Measurements from ENCODE around the gene RNF224. TPM values are rescaled to one million over a fixed set of nuclear protein-coding genes. Genes with fewer than 3 reads are reported as not detected.
A peak's percentile ranks its signal among the peaks of the same experiment; 100 is the strongest.

RNF224 gene
- total and polyA plus RNA-seq, 2 experiments from 2014 or later, result 0.63 TPM; not detected in 1

DNA sequence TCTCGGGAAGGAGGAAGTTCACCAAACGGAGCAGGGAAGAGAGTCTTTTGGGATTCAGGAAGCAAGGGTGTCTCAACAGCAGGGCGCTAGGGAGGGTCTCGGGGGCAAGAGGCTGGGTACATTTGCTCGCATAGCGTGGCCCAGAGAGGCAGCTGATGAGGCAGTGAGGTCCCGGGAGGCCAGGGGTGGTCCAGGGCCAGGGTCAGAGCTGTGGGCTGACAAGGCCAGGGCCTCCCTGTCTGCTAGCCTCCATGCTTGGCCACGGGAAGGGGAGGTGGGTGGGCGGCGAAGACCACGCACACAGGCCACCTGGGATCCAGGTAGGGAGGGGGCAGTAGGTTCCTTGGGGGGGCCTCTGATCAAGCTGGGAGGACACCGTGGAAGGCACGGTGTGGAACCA is 15.8 kb upstream of the RNF224 start:
- ATAC-seq (no peak), DNase-seq (ENCODE audit: low spot score) (no peak)
- Histone ChIP-seq H3K4me2 (no peak overlapping the region), H2AFZ (no peak overlapping the region), H3K79me2 (replicated peaks; ENCODE audit: insufficient read depth) (peaks cover 3% of the 10 kb centered on the region), H4K20me1 (replicated peaks; ENCODE audit: insufficient read depth) (peaks cover 3% of the 10 kb centered on the region; the same call in 1 of the 2 replicates), H3F3A (replicated peaks; ENCODE audit: low read depth) (peaks cover 4% of the 10 kb centered on the region; the same call in 1 of the 2 replicates), H3K27me3 (ENCODE audit: insufficient read depth) (no peaks in the 10 kb centered on the region), H3K4me3 (no peak overlapping the region), H3K9me2 (ENCODE audit: insufficient read depth) (no peaks in the 10 kb centered on the region), H3K36me3 (ENCODE audit: insufficient read depth) (no peaks in the 10 kb centered on the region), H3K27ac (ENCODE audit: low read depth) (no peak overlapping the region), H3K4me1 (ENCODE audit: insufficient read depth) (peaks cover 4% of the 10 kb centered on the region; the same call in 1 of the 2 replicates)
- Mint-ChIP-seq H3K27me3 (ENCODE audit: insufficient read depth, low read depth, poor library complexity) (peaks cover 5% of the 10 kb centered on the region), H3K4me3 (no peak overlapping the region), H3K36me3 (ENCODE audit: low read depth) (peaks cover 32% of the 10 kb centered on the region), H3K27ac (no peak overlapping the region), H3K4me1 (peaks cover 10% of the 10 kb centered on the region), H3K9me3 (no peaks in the 10 kb centered on the region; the same call in 2 of the 3 replicates)
- TF ChIP-seq EZH2 (IDR thresholded peaks at IDR 0.05; ENCODE audit: low read depth, unreplicated experiment), result no peak
- TF ChIP-seq ZNF331 (CRISPR knock-in tag; IDR thresholded peaks at IDR 0.05; ENCODE audit: low read depth), result no peak
- TF ChIP-seq JUNB (IDR thresholded peaks at IDR 0.05; ENCODE audit: unreplicated experiment), result no peak
- TF ChIP-seq CTCF (conservative IDR thresholded peaks at IDR 0.05; ENCODE audit: low read depth in 2 of 2), result no peak
- TF ChIP-seq ZNF114 (CRISPR knock-in tag; IDR thresholded peaks at IDR 0.05), result no peak
- no peak for TF ChIP-seq REST (IDR thresholded peaks at IDR 0.05; ENCODE audit: unreplicated experiment)
- TF ChIP-seq EZH2phosphoT487 (IDR thresholded peaks at IDR 0.05; ENCODE audit: unreplicated experiment), result no peak
- TF ChIP-seq, protein P1, sequence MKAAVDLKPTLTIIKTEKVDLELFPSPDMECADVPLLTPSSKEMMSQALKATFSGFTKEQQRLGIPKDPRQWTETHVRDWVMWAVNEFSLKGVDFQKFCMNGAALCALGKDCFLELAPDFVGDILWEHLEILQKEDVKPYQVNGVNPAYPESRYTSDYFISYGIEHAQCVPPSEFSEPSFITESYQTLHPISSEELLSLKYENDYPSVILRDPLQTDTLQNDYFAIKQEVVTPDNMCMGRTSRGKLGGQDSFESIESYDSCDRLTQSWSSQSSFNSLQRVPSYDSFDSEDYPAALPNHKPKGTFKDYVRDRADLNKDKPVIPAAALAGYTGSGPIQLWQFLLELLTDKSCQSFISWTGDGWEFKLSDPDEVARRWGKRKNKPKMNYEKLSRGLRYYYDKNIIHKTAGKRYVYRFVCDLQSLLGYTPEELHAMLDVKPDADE (IDR thresholded peaks at IDR 0.05), result no peak

DNA sequence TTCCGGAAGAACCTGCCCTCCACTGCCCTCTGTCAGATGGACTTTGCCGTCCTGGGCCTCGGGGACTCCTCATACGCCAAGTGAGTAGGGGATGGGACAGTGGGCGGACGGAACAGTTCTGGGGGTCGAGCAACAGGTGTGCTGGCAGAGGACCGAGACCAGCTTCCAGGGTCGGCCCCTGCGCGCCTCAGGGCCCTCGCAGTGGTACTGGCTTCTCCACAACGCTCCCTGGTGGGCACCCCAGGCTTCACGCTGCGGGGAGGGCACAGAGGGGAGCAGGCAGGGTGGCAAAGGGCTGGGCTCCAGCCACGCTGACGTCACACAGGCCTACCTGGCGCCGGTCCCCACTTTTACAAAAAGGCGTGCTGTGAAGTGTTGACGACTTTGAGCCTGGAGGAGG is 14.8 kb upstream of the RNF224 start:
- H3K79me2 ChIP-seq (replicated peaks; ENCODE audit: insufficient read depth), result no peaks in the 10 kb centered on the region
- H3K4me1 Mint-ChIP-seq, result peaks cover 6% of the 10 kb centered on the region
- H3K27ac Mint-ChIP-seq, result no peak overlapping the region
- TF ChIP-seq NANOG (IDR thresholded peaks at IDR 0.05; ENCODE audit: borderline replicate concordance) (no peak), STAT1 (IDR thresholded peaks at IDR 0.05; ENCODE audit: unreplicated experiment) (no peak), CTCF (conservative IDR thresholded peaks at IDR 0.05; ENCODE audit: low read depth in 2 of 2) (peak in 1 of 2 experiments; percentile 45; a peak in 2 of 4 replicates), JUNB (IDR thresholded peaks at IDR 0.05; ENCODE audit: unreplicated experiment) (no peak), EZH2phosphoT487 (IDR thresholded peaks at IDR 0.05; ENCODE audit: unreplicated experiment) (no peak), ZNF114 (CRISPR knock-in tag; IDR thresholded peaks at IDR 0.05) (no peak)
- TF ChIP-seq, protein P1 (IDR thresholded peaks at IDR 0.05), result no peak

More for the DNA sequence above, 14.8 kb upstream of the RNF224 start:
- Histone ChIP-seq H3K4me3 (no peak overlapping the region), H3K36me3 (ENCODE audit: insufficient read depth) (no peaks in the 10 kb centered on the region), H3K27me3 (ENCODE audit: insufficient read depth) (no peaks in the 10 kb centered on the region), H3K4me2 (no peak overlapping the region), H4K20me1 (replicated peaks; ENCODE audit: insufficient read depth) (no peaks in the 10 kb centered on the region; the same call in 1 of the 2 replicates), H3K9me2 (ENCODE audit: insufficient read depth) (no peaks in the 10 kb centered on the region), H2AFZ (no peak overlapping the region), H3K4me1 (ENCODE audit: insufficient read depth) (no peaks in the 10 kb centered on the region), H3K27ac (ENCODE audit: low read depth) (no peak overlapping the region), H3F3A (replicated peaks; ENCODE audit: low read depth) (0 out of 2 replicates have a peak, but pooled peaks cover under 1% of the 10 kb centered on the region)
- Mint-ChIP-seq H3K9me3 (no peaks in the 10 kb centered on the region; the same call in 2 of the 3 replicates), H3K36me3 (ENCODE audit: low read depth) (peaks cover 22% of the 10 kb centered on the region), H3K4me3 (no peak overlapping the region), H3K27me3 (ENCODE audit: insufficient read depth, low read depth, poor library complexity) (peaks cover 2% of the 10 kb centered on the region)
- DNase-seq (ENCODE audit: low spot score) (no peak), ATAC-seq (no peak)
